Sigmoid colon (tissue), 7 donors: ENCODE results near the gene EEIG1. TPM values are rescaled to one million over a fixed set of nuclear protein-coding genes. Genes with fewer than 3 reads are reported as not detected.

Experiments used
- DNase-seq: peaks from one replicate; pipeline ENCODE4 v3.0.0-alpha.2; 2019
- H3K27ac ChIP-seq, 4 donors: fragments of 200-600 bp; sonication (generic); one replicate each; pipeline ENCODE4 v1.5.1; 2016 to 2019; ENCODE audit warnings: mild to moderate bottlenecking in 1 of 4
- H3K27me3 ChIP-seq, 3 donors: fragments of 200-600 bp; sonication (generic); one replicate each; pipeline ENCODE4 v1.5.1; 2019; ENCODE audit warnings: mild to moderate bottlenecking in 1 of 3
- H3K36me3 ChIP-seq, 4 donors: fragments of 200-600 bp; sonication (generic); one replicate each; pipeline ENCODE4 v1.5.1; 2016 to 2019
- H3K4me1 ChIP-seq, 4 donors: fragments of 200-600 bp; sonication (generic); one replicate each; pipeline ENCODE4 v1.5.1; 2017 to 2019
- H3K4me3 ChIP-seq, 4 donors: fragments of 200-600 bp; sonication (generic); one replicate each; pipeline ENCODE4 v1.5.1; 2017 to 2019; ENCODE audit warnings: mild to moderate bottlenecking in 2 of 4, moderate library complexity in 1 of 4
- H3K9me3 ChIP-seq, 4 donors: fragments of 200-600 bp in 3 of 4; sonication (generic) in 3 of 4; one replicate each; pipeline versions ENCODE4 v1.5.1 to v1.6.1; 2013 to 2019
- EP300 ChIP-seq, 4 donors: sonication (generic); formaldehyde crosslinking; IDR thresholded peaks; one replicate each; pipeline ENCODE4 v1.6.1; 2017; ENCODE audit warnings: antibody characterized with exemption in 4 of 4
- POLR2A ChIP-seq, 2 donors: fragments of 450-650 bp; IDR thresholded peaks; one replicate each; pipeline ENCODE4 v1.6.1; 2016; ENCODE audit warnings: antibody characterized with exemption in 2 of 2, mild to moderate bottlenecking in 2 of 2, moderate library complexity in 2 of 2
- POLR2AphosphoS5 ChIP-seq, 4 donors: sonication (generic); formaldehyde crosslinking; IDR thresholded peaks; one replicate each; pipeline ENCODE4 v1.6.1; 2017; ENCODE audit warnings: antibody characterized with exemption in 4 of 4
- whole genome bisulfite sequencing, 2 donors: extraction: QIAGEN DNeasy Blood & Tissue Kit; methylation state at CpG; one replicate each; pipeline ENCODE4 v1.1.7; 2013; 5-methylcytosine and 5-hydroxymethylcytosine counted together
- intact Hi-C: fragments of 100-400 bp; cut with DNase I; formaldehyde crosslinking; loops from one replicate; pipeline ENCODE4 v1.15.1; 2023
- polyA plus RNA-seq, 3 donors: library from polyadenylated mRNA; stranded (reverse); fragments of 200-250 nt; gene quantifications; one replicate each; pipeline ENCODE4 v1.2.3, GENCODE V29; 2013
- total RNA-seq, 4 donors: library from RNA; depleted of rRNA; stranded (reverse); fragments of >200 nt; gene quantifications; one replicate each; pipeline ENCODE4 v1.1.0, GENCODE V29; 2016
- TF ChIP-seq, protein P1 (sequence below), 4 experiments: fragments of 450-650 bp in 3 of 4; fragments of 200-600 bp in 1 of 4; IDR thresholded peaks; one replicate each; pipeline ENCODE4 v1.5.1; 2016 to 2019; ENCODE audit warnings: antibody characterized with exemption in 4 of 4, mild to moderate bottlenecking in 3 of 4, moderate library complexity in 2 of 4
- donor health status: healthy with polysubstance abuse.
- donor health status: Bipolar disorder and iron deficiency.
- donor health status: healthy.

EEIG1 gene
- total and polyA plus RNA-seq, 7 donors, result 10.9 to 92.0 (median 32.7) TPM

DNA sequence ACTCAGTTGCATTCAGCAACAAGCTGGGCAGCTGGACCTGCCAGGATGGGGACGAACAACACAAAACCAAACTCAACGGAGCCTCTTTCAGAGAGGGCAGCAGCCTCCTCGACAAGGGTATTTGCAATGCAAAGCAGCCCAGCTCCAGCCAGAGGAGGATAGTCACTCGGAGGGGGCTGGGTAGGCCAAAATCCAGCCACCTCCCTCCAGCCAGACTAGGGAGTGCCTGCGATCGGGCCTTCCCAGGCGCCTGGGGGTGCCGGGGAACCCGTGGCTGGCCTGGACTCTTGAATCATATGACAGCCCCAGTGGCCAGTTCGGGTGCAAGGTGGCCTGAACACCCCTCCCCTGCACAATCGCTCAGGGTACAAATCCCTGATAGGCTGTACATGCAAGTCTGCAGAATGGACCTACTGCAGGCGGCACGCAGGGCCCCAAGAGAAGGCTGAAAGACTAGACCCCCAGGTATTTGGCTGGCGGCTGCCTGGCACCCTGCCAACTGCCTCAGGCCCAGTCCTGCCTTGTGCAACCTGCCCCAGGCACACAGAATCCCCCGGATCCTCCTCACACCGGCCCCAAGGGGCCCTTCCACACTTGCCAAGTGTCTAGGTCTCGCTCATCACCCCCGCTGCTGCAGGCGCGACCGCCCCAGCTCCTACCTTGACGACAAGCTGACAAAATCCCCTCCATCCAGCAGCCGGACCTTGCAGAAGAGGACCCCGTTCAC lies 1.3 kb downstream of the EEIG1 start:
- DNase-seq, result peak; percentile 85
- peak overlapping the region; percentile 94 to 99 (median 96) for H3K27ac ChIP-seq
- intact Hi-C loops, result loop anchor here (1.0 to 5.0 kb wide), 4 partner anchors 23 to 148 kb away; partner anchors contain the start of gene PTGES2
- H3K4me3 ChIP-seq, result peak overlapping the region; percentile 61 to 96 (median 83)
- no peaks in the 10 kb centered on the region for H3K36me3 ChIP-seq
- no peaks in the 10 kb centered on the region for H3K9me3 ChIP-seq
- 1 to 5% methylated on average over 24 of the region's 24 CpGs for WGBS, 2 donors
- no peaks in the 10 kb centered on the region for H3K27me3 ChIP-seq
- H3K4me1 ChIP-seq, result peaks cover 0 to 66% (median 56%) of the 10 kb centered on the region in 4 donors
- peak in 3 of 4 donors; percentile 35 to 55 (median 53) for TF ChIP-seq POLR2AphosphoS5 (IDR thresholded peaks at IDR 0.05)
- no peak for TF ChIP-seq EP300 (IDR thresholded peaks at IDR 0.05)

DNA sequence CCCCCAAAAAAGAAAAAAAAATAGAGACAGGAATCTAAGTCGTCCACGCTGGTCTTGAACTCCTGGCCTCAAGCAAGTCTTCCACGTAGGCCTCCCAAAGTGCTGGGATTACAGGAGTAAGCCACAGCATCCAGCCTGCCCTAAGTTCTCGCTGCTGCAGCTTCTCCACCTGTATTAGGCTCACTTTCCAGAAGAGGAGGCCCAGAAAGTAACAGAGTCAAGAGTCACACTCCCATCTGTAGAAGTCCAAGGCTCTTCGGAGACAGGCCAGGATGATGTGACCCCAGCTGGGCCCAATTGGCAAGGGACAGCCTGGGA lies 1.8 kb downstream of the EEIG1 start:
- no peaks in the 10 kb centered on the region for H3K36me3 ChIP-seq
- peak overlapping the region; percentile 61 to 96 (median 83) for H3K4me3 ChIP-seq
- no peaks in the 10 kb centered on the region for H3K27me3 ChIP-seq
- no peaks in the 10 kb centered on the region for H3K9me3 ChIP-seq
- peaks cover 0 to 71% (median 61%) of the 10 kb centered on the region in 4 donors for H3K4me1 ChIP-seq
- intact Hi-C loops, result no loop called here
- TF ChIP-seq, protein P1, sequence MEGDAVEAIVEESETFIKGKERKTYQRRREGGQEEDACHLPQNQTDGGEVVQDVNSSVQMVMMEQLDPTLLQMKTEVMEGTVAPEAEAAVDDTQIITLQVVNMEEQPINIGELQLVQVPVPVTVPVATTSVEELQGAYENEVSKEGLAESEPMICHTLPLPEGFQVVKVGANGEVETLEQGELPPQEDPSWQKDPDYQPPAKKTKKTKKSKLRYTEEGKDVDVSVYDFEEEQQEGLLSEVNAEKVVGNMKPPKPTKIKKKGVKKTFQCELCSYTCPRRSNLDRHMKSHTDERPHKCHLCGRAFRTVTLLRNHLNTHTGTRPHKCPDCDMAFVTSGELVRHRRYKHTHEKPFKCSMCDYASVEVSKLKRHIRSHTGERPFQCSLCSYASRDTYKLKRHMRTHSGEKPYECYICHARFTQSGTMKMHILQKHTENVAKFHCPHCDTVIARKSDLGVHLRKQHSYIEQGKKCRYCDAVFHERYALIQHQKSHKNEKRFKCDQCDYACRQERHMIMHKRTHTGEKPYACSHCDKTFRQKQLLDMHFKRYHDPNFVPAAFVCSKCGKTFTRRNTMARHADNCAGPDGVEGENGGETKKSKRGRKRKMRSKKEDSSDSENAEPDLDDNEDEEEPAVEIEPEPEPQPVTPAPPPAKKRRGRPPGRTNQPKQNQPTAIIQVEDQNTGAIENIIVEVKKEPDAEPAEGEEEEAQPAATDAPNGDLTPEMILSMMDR (IDR thresholded peaks at IDR 0.05), result no peak
- no peak for TF ChIP-seq POLR2A (IDR thresholded peaks at IDR 0.05)
- no peak for TF ChIP-seq EP300 (IDR thresholded peaks at IDR 0.05)
- no peak for TF ChIP-seq POLR2AphosphoS5 (IDR thresholded peaks at IDR 0.05)
- DNase-seq, result no peak
- peak overlapping the region; percentile 94 to 99 (median 96) for H3K27ac ChIP-seq
- WGBS, 2 donors, result 7 to 31% methylated on average over 5 of the region's 5 CpGs

DNA sequence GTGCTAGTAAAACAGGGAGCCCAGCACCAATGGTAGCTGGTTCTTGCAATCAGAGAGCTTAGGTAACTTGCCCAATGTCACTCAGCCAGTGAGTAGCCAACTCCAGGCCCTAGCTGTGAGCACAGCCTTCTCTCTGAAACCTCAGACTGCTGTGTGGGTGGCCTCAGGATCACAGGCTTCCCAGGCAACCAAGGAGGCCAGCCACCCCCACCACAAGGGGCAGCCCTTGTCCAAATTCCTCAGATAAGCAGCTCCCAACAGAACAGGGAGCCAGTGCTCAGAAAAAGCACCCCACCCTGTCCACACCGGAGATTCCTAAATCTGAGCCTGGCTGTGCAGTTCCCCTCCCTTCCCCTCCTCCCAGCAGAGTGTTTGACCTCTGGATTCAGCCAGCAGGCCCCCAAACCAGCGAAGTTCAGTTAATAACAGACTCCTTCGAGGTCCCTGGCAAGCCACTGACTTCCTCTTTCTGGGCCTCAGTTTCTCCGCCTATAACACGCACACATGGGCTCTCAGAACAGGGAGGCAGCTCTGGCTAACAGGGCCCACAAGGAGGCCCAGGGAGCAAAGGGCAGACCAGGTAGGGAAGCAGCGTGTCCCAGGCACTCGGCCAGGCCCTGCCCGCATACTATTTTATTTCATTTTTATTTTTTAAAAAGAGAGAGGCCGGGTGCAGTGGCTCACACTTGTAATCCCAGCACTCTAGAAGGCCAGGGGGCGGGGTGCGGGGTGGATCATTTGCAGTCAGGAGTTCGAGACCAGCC lies 2.7 kb downstream of the EEIG1 start:
- WGBS, 2 donors, result 11 to 32% methylated on average over 12 of the region's 12 CpGs
- H3K36me3 ChIP-seq, result no peaks in the 10 kb centered on the region
- H3K27me3 ChIP-seq, result no peaks in the 10 kb centered on the region
- DNase-seq, result peak; percentile 87
- peak overlapping the region; percentile 94 to 99 (median 96) for H3K27ac ChIP-seq
- TF ChIP-seq POLR2A (IDR thresholded peaks at IDR 0.05) (no peak), POLR2AphosphoS5 (IDR thresholded peaks at IDR 0.05) (peak in 2 of 4 donors; percentile 30 to 37)
- H3K4me1 ChIP-seq, result peaks cover 0 to 81% (median 70%) of the 10 kb centered on the region in 4 donors
- intact Hi-C loops, result no loop called here
- H3K4me3 ChIP-seq, result peak overlapping the region; percentile 61 to 96 (median 83)
- no peaks in the 10 kb centered on the region for H3K9me3 ChIP-seq

DNA sequence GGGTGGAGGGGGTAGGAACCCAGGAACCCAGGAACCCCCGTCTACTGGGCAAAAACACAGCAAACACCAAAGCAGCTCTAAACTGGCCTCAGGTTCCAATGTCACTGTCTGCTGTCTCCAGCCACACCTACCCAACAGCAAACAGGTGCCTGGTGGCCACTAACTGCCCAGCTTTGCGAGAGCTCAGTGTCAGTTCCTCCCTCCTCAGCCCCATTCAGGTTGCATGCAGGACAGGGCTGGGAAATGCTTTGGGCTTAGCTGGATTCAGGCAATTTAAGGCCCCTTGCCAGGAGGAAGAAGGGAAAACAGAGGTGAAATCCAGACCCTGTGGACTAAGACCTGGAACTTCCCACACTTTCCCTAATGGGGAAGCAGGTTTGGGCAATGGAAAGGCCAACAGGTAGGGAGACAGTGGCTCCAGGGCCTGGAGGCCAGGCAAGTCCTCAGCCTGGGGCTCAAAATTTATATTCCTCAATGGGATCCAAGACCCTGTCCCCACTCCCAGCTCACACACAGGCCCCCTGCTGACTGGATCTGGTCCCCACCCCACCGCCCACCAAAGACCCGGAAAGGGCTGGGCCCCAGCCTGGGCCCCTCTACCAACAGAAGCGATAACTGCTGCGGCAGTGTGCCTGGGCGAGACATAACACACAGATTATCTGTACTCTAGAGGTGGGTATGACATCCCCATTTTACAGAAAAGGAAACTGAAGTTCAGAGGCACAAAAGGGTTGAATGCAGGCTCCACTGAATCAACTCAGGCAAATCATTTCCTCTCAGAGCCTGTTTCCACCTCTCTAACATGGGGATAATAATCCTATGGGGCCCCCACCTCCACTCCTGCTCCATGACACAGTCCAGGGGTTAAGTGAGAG lies 3.5 kb downstream of the EEIG1 start:
- Histone ChIP-seq H3K27me3 (no peaks in the 10 kb centered on the region), H3K9me3 (no peaks in the 10 kb centered on the region), H3K36me3 (no peaks in the 10 kb centered on the region), H3K4me1 (peaks cover 0 to 87% (median 78%) of the 10 kb centered on the region in 4 donors), H3K27ac (peak overlapping the region; percentile 94 to 99 (median 96)), H3K4me3 (peak overlapping the region; percentile 61 to 96 (median 83))
- DNase-seq, result no peak
- TF ChIP-seq, protein P1 (IDR thresholded peaks at IDR 0.05), result no peak
- TF ChIP-seq POLR2A (IDR thresholded peaks at IDR 0.05), result no peak
- TF ChIP-seq EP300 (IDR thresholded peaks at IDR 0.05), result no peak
- intact Hi-C loops, result no loop called here
- 24 to 43% methylated on average over 7 of the region's 7 CpGs for WGBS, 2 donors

DNA sequence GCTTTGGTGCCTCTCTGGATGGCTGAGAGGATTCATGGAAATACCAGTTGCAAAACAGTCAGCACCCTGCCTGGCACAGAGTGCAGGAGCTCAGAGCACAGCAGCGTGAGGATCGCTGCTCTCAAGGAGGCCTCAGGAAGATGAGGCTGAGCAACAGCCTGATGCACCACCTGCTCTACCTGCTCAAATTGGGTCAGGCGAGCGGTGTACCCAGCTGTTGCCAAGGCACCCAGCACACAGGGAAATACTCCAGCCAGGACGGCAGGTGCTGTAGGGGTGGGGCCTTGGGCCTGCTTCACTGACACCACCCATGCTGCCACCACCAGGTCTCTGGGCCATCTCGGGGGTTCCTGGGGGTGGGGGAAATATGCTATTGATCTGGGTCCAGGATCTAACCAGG lies 4.3 kb downstream of the EEIG1 start:
- Histone ChIP-seq H3K9me3 (no peaks in the 10 kb centered on the region), H3K4me1 (peaks cover 0 to 87% (median 80%) of the 10 kb centered on the region in 4 donors), H3K27ac (peak overlapping the region; percentile 94 to 99 (median 96)), H3K27me3 (no peaks in the 10 kb centered on the region), H3K36me3 (no peaks in the 10 kb centered on the region), H3K4me3 (peak overlapping the region in 3 of 4 donors; percentile 70 to 96 (median 96))
- WGBS, 2 donors, result 9 to 50% methylated on average over 6 of the region's 6 CpGs
- intact Hi-C loops, result no loop called here
- no peak for TF ChIP-seq POLR2A (IDR thresholded peaks at IDR 0.05)
- no peak for DNase-seq
